ENCODE results near the gene MAP4. TPM values are rescaled to one million over a fixed set of nuclear protein-coding genes. Genes with fewer than 3 reads are reported as not detected.

The MAP4 gene
- total and polyA plus RNA-seq, 11 donors: 206 to 1,422 (median 771) TPM

DNA sequence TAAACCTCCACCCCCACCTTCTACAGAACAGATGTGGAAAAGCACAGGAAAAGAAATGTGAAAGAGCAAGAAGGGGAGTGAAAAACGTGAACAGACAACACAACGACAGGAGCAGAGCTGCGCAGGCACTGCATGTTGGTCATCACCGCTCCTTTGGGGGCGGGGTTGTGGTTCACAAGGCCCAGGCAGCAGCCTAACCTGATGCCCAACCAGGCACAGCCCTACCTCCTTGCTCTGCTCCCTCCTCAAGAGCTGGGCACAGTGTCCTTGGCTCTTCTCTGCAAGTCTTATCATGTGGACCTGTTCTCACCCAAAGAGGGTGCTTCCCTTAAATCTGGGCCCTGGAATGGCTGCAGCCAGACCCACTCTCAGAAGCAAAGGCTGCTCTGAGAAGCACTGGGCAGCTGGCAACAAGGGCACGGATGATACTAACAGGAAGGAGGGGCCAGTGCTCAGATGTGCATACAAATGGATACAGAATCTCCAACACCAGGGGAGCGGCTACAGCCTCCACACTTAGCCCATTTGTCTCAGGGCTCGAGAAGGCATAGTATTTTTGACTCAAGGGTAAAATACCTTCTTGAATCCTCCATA lies 148.7 kb downstream of the MAP4 start:
- 85 to 91% (median 88%) methylated on average over 7 to 8 of the region's 8 CpGs for WGBS, 4 donors
- intact Hi-C loops (cut with DNase I): no loop called here
- no peaks in the 10 kb centered on the region for H3K27me3 ChIP-seq
- TF ChIP-seq, protein P1, sequence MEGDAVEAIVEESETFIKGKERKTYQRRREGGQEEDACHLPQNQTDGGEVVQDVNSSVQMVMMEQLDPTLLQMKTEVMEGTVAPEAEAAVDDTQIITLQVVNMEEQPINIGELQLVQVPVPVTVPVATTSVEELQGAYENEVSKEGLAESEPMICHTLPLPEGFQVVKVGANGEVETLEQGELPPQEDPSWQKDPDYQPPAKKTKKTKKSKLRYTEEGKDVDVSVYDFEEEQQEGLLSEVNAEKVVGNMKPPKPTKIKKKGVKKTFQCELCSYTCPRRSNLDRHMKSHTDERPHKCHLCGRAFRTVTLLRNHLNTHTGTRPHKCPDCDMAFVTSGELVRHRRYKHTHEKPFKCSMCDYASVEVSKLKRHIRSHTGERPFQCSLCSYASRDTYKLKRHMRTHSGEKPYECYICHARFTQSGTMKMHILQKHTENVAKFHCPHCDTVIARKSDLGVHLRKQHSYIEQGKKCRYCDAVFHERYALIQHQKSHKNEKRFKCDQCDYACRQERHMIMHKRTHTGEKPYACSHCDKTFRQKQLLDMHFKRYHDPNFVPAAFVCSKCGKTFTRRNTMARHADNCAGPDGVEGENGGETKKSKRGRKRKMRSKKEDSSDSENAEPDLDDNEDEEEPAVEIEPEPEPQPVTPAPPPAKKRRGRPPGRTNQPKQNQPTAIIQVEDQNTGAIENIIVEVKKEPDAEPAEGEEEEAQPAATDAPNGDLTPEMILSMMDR (IDR thresholded peaks at IDR 0.05): no peak
- no peak for TF ChIP-seq POLR2A (IDR thresholded peaks at IDR 0.05)
- peaks cover 0 to 98% (median 97%) of the 10 kb centered on the region in 9 donors for H3K36me3 ChIP-seq
- no peak overlapping the region for H3K27ac ChIP-seq
- DNase-seq (no peak), ATAC-seq (peak in 1 of 4 donors; percentile 41)
- H3K4me1 ChIP-seq: peaks cover 0 to 12% (median 0%) of the 10 kb centered on the region in 12 donors
- H3K4me3 ChIP-seq: no peak overlapping the region
- no peaks in the 10 kb centered on the region for H3K9me3 ChIP-seq

- WGBS, 4 donors: 34 to 53% (median 50%) methylated on average over 3 of the region's 3 CpGs
- H3K4me1 ChIP-seq: peaks cover 0 to 13% (median 0%) of the 10 kb centered on the region in 12 donors
- DNase-seq: no peak
- no peak overlapping the region for H3K4me3 ChIP-seq
- ATAC-seq: no peak
- no peaks in the 10 kb centered on the region for H3K27me3 ChIP-seq
- intact Hi-C loops (cut with DNase I): no loop called here
- no peaks in the 10 kb centered on the region for H3K9me3 ChIP-seq
- no peak overlapping the region for H3K27ac ChIP-seq
- peaks cover 0 to 98% (median 87%) of the 10 kb centered on the region in 9 donors for H3K36me3 ChIP-seq
- no peak for TF ChIP-seq POLR2A (IDR thresholded peaks at IDR 0.05)
Observed at GRCh38 chr3:47865192-47865591, 151.0 kb downstream of the MAP4 start.

DNA sequence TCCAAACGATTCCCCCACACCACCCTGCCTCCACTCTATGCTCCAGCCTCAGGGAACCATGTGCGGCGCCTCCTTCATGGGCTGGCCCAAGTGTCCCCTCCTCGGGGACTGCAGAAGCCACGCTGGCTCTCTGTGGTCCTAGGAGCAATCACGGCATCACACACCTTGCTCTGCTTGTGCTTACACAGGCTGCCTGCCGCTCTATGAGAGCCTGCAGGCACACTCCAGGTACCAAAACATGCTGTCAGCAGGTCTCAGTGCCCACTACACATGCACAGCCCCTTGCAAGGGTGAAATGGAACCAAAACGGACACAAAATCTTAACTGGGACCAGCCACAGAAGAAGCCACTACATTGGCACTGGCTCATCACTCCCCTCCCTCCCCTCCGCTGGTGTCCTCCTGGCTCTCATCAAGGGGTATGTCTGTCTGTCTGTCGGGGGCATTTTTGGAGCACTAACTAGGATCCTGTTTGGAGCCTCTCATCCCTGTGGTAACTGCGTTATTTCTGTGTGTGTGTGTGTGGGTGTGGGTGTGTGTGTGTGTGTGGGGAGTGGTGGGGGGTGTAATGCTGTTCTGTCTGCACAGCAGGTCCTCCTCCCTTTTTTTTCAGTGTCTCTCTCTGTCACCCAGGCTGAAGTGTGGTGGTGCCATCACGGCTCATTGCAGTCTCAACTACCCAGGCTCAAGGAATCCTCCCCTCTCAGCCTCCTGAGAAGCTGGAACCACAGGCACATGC lies 152.7 kb downstream of the MAP4 start:
- peak in 1 of 4 donors; percentile 9 for ATAC-seq
- Histone ChIP-seq H3K36me3 (peaks cover 0 to 98% (median 87%) of the 10 kb centered on the region in 9 donors), H3K9me3 (no peaks in the 10 kb centered on the region), H3K4me3 (no peak overlapping the region), H3K27me3 (no peaks in the 10 kb centered on the region), H3K27ac (no peak overlapping the region), H3K4me1 (peaks cover 0 to 14% (median 0%) of the 10 kb centered on the region in 12 donors)
- 84 to 93% (median 93%) methylated on average over 11 to 12 of the region's 12 CpGs for WGBS, 4 donors
- DNase-seq: no peak
- TF ChIP-seq, protein P1 (IDR thresholded peaks at IDR 0.05): no peak
- no peak for TF ChIP-seq POLR2A (IDR thresholded peaks at IDR 0.05)
- intact Hi-C loops (cut with DNase I): no loop called here

- Histone ChIP-seq H3K27ac (peak overlapping the region in 1 of 12 donors; percentile 30), H3K36me3 (peaks cover 0 to 96% (median 84%) of the 10 kb centered on the region in 9 donors), H3K27me3 (no peaks in the 10 kb centered on the region), H3K4me3 (no peak overlapping the region), H3K4me1 (peaks cover 0 to 17% (median 0%) of the 10 kb centered on the region in 12 donors), H3K9me3 (no peaks in the 10 kb centered on the region)
- 69 to 83% (median 78%) methylated on average over 4 of the region's 4 CpGs for WGBS, 4 donors
- DNase-seq: no peak
- no peak for TF ChIP-seq POLR2A (IDR thresholded peaks at IDR 0.05)
- TF ChIP-seq, protein P1 (IDR thresholded peaks at IDR 0.05): no peak
- intact Hi-C loops (cut with DNase I): no loop called here
- ATAC-seq: peak in 2 of 4 donors; percentile 42 to 45
Observed at GRCh38 chr3:47859956-47860605, 156.1 kb downstream of the MAP4 start.

Data from heart left ventricle (tissue), 16 donors.